Transverse colon (tissue), 4 donors: Measurements from ENCODE around the gene ACIN1. TPM values are rescaled to one million over a fixed set of nuclear protein-coding genes. Genes with fewer than 3 reads are reported as not detected.

Experiments
- DNase-seq: peaks from one replicate; pipeline ENCODE4 v3.0.0-alpha.2; 2019
- H3K27ac ChIP-seq, 4 donors: fragments of 200-600 bp; sonication (generic); 2 replicates each; pipeline ENCODE4 v1.5.1; 2016 to 2018; ENCODE audit warnings: inconsistent platforms in 4 of 4
- H3K27me3 ChIP-seq: fragments of 200-600 bp; sonication (generic); 2 replicates; pipeline ENCODE4 v1.5.1; 2017; ENCODE audit warnings: inconsistent platforms
- H3K36me3 ChIP-seq, 4 donors: fragments of 200-600 bp; sonication (generic); 2 replicates each; pipeline ENCODE4 v1.5.1; 2017 to 2019; ENCODE audit warnings: inconsistent platforms in 4 of 4
- H3K4me1 ChIP-seq, 4 donors: fragments of 200-600 bp; sonication (generic); 2 replicates each; pipeline ENCODE4 v1.5.1; 2017 to 2020; ENCODE audit warnings: inconsistent platforms in 4 of 4
- H3K4me3 ChIP-seq, 4 donors: fragments of 200-600 bp; sonication (generic); 1 replicate in 1 of 4; 2 replicates in 3 of 4; pipeline versions ENCODE4 v1.5.1 to v1.6.1; 2017 to 2019; ENCODE audit warnings: inconsistent platforms in 4 of 4
- H3K9me3 ChIP-seq, 2 donors: fragments of 200-600 bp; sonication (generic); 2 replicates each; pipeline ENCODE4 v1.5.1; 2017 to 2019; ENCODE audit warnings: inconsistent platforms in 2 of 2
- EP300 ChIP-seq: sonication (generic); formaldehyde crosslinking; IDR thresholded peaks from one replicate; pipeline ENCODE4 v1.6.1; 2017; ENCODE audit warnings: antibody characterized with exemption, low read depth
- POLR2A ChIP-seq: fragments of 450-650 bp; IDR thresholded peaks from one replicate; pipeline ENCODE4 v1.6.1; 2016; ENCODE audit warnings: antibody characterized with exemption, mild to moderate bottlenecking, moderate library complexity
- POLR2AphosphoS5 ChIP-seq, 3 donors: sonication (generic); formaldehyde crosslinking; IDR thresholded peaks; one replicate each; pipeline ENCODE4 v1.6.1; 2016; ENCODE audit warnings: antibody characterized with exemption in 3 of 3
- WGBS, 2 donors: methylation state at CpG; one replicate each; pipeline ENCODE4 v1.1.5; 2018; ENCODE audit warnings: low coverage in 1 of 2; 5-methylcytosine and 5-hydroxymethylcytosine counted together
- in situ Hi-C, 4 donors: fragments of 200-750 bp; cut with MboI; loops; one replicate each; pipeline versions ENCODE4 v1.15.0 to v1.15.1; 2017; ENCODE audit warnings: low sequenced_read_pairs in 3 of 4, low pct_ligation_motif_present in 1 of 4, low pct_unique_long_range_greater_than_20kb in 1 of 4
- intact Hi-C: fragments of 100-400 bp; cut with DNase I; formaldehyde crosslinking; loops from one replicate; pipeline ENCODE4 v1.15.1; 2023; ENCODE audit warnings: low total_unique reads
- total RNA-seq, 4 donors: library from RNA; depleted of rRNA; stranded (reverse); fragments of >200 nt; gene quantifications; one replicate each; pipeline ENCODE4 v1.1.0, GENCODE V29; 2016
- TF ChIP-seq, protein P1 (sequence below), 5 experiments: fragments of 200-600 bp in 3 of 5; fragments of 450-650 bp in 2 of 5; sonication (generic) in 3 of 5; IDR thresholded peaks; 1 replicate in 2 of 5; 2 replicates in 3 of 5; pipeline ENCODE4 v1.5.1; 2016 to 2017; ENCODE audit warnings: antibody characterized with exemption in 5 of 5, inconsistent platforms in 3 of 5, mild to moderate bottlenecking in 2 of 5, moderate library complexity in 1 of 5

Gene ACIN1
- total RNA-seq, 4 donors from 2014 or later: 137 to 303 (median 222) TPM

DNA sequence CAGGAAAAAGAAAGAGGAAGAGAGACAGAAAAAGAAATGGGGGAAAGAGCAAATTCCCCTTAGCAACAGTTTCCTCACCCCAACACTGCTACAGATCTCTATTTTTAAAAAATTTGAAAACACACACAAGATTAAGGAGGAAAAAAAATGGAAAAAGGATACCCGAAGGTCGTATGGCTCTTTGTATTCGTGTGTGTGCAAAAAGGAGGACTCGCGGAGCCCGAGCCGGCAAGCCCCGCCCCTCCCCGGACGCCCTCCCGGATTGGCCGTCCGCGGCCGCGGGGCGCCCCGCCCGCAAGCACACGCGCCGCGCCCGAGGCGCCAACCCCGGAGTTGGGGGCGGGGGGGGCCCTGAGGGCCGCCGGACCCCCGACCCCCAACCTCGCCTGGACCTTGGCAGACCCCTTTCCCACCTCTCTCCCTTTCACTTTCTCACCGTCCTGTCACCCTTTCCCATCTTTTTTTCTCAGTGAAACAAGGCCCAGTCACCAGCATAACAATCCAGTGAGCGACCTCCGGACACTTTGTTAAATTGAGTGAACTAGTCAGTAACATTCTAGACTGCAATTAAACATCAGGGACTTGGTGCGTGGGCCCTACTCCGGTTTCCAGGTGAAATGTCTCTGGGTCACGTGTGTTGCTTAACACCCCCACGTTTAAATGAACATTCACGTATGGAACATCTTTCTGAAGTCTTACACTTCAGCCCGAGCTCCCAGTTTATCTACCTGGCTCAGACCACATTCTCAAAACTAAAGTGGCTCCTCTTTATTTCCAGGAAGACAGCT, 84.8 kb downstream of the ACIN1 start, which contains the start of gene C14orf93:
Gene C14orf93, minus strand, starts transcription at position 205 of the 788 bp plus-strand sequence. CDS start 11,120 bp downstream, outside the sequence.
- peak; percentile 88 for DNase-seq
- TF ChIP-seq POLR2AphosphoS5 (IDR thresholded peaks at IDR 0.05) (peak; percentile 25 to 62 (median 33)), EP300 (no peak), POLR2A (peak; percentile 48)
- TF ChIP-seq, protein P1, sequence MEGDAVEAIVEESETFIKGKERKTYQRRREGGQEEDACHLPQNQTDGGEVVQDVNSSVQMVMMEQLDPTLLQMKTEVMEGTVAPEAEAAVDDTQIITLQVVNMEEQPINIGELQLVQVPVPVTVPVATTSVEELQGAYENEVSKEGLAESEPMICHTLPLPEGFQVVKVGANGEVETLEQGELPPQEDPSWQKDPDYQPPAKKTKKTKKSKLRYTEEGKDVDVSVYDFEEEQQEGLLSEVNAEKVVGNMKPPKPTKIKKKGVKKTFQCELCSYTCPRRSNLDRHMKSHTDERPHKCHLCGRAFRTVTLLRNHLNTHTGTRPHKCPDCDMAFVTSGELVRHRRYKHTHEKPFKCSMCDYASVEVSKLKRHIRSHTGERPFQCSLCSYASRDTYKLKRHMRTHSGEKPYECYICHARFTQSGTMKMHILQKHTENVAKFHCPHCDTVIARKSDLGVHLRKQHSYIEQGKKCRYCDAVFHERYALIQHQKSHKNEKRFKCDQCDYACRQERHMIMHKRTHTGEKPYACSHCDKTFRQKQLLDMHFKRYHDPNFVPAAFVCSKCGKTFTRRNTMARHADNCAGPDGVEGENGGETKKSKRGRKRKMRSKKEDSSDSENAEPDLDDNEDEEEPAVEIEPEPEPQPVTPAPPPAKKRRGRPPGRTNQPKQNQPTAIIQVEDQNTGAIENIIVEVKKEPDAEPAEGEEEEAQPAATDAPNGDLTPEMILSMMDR (IDR thresholded peaks at IDR 0.05): no peak
- no peaks in the 10 kb centered on the region for H3K9me3 ChIP-seq
- H3K36me3 ChIP-seq: no peaks in the 10 kb centered on the region
- in situ Hi-C loops: no loop called here
- no peaks in the 10 kb centered on the region for H3K27me3 ChIP-seq
- intact Hi-C loops: no loop called here
- H3K4me1 ChIP-seq: peaks cover 4 to 35% (median 15%) of the 10 kb centered on the region in 4 donors
- WGBS, 2 donors: 0 to 2% methylated on average over 4 to 40 of the region's 40 CpGs
- H3K4me3 ChIP-seq: peak within 1 kb of the TSS; percentile 27 to 56 (median 50)
- H3K27ac ChIP-seq: peak within 1 kb of the TSS; percentile 78 to 92 (median 85)

- intact Hi-C loops (no loop called here), in situ Hi-C loops (no loop called here)
- no peak for TF ChIP-seq EP300
- TF ChIP-seq, protein P1 (IDR thresholded peaks at IDR 0.05): no peak
- TF ChIP-seq POLR2AphosphoS5 (IDR thresholded peaks at IDR 0.05): no peak
- TF ChIP-seq POLR2A: no peak
- Histone ChIP-seq H3K4me3 (peak overlapping the region; percentile 15 to 56 (median 50)), H3K9me3 (no peaks in the 10 kb centered on the region), H3K4me1 (peaks cover 4 to 35% (median 15%) of the 10 kb centered on the region in 4 donors), H3K27me3 (no peaks in the 10 kb centered on the region), H3K27ac (peak overlapping the region; percentile 78 to 92 (median 85)), H3K36me3 (no peaks in the 10 kb centered on the region)
- WGBS, 2 donors: 19 to 20% methylated on average over 8 of the region's 8 CpGs
- no peak for DNase-seq
Measured at GRCh38 chr14:23009483-23009938, 85.4 kb downstream of the ACIN1 start.

DNA sequence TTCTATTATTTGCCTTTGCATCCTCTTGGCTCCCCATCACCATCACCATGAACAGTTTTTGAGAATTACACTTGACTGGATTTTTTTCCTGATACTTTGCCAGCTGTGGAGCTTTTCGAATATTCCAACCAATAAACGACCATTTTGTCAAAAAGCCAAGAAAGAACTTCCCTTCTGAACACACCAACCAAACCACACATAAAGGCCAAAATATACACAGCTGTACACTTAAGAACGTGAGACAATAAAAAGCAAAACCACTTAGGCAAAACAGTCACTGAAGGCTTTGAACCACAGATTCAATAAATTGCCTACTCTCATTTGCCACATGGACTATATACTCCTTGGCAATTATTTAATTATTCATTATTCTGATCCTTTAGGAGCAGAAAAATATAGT, 86.1 kb downstream of the ACIN1 start:
- Histone ChIP-seq H3K9me3 (no peaks in the 10 kb centered on the region), H3K4me3 (no peak overlapping the region), H3K27me3 (no peaks in the 10 kb centered on the region), H3K36me3 (no peaks in the 10 kb centered on the region), H3K27ac (peak overlapping the region in 1 of 4 donors; percentile 78), H3K4me1 (peaks cover 4 to 35% (median 15%) of the 10 kb centered on the region in 4 donors)
- 17 to 20% methylated on average over 3 of the region's 3 CpGs for whole genome bisulfite sequencing, 2 donors
- in situ Hi-C loops (no loop called here), intact Hi-C loops (no loop called here)
- TF ChIP-seq, protein P1 (IDR thresholded peaks at IDR 0.05): no peak
- TF ChIP-seq POLR2A: no peak
- no peak for TF ChIP-seq EP300
- TF ChIP-seq POLR2AphosphoS5 (IDR thresholded peaks at IDR 0.05): no peak
- no peak for DNase-seq

Other genes with a start within 250 kb of the ACIN1 start
- 100 to 1,000 TPM in 3 of 4 donors, 10 to 100 TPM in 1; 88.8 to 232 (median 180) TPM for gene LRP10, start 223.4 kb downstream of the ACIN1 start, total RNA-seq
- gene REM2, start 211.9 kb downstream of the ACIN1 start, total RNA-seq: 1 to 10 TPM in 2 of 4 donors, under 1 TPM in 1, not detected in 1; 0.27 to 5.2 (median 2.1) TPM
- 100 to 1,000 TPM in 3 of 4 donors, 10 to 100 TPM in 1; 96.4 to 186 (median 114) TPM for gene RBM23, start 176.0 kb downstream of the ACIN1 start, total RNA-seq
- 10 to 100 TPM; 32.2 to 92.3 (median 43.4) TPM for gene PRMT5, start 165.8 kb downstream of the ACIN1 start, total RNA-seq
- gene HAUS4, start 138.0 kb downstream of the ACIN1 start, total RNA-seq: 10 to 100 TPM; 66.2 to 98.9 (median 85.1) TPM
- gene AJUBA, start 112.6 kb downstream of the ACIN1 start, total RNA-seq: 1 to 10 TPM in 3 of 4 donors, not detected in 1; 1.8 to 5.2 (median 3.7) TPM
- gene C14orf93, start 85.0 kb downstream of the ACIN1 start, total RNA-seq: 10 to 100 TPM; 17.1 to 41.2 (median 23.9) TPM
- gene PSMB5, start 60.2 kb downstream of the ACIN1 start, total RNA-seq: 10 to 100 TPM in 3 of 4 donors, 1 to 10 TPM in 1; 8.6 to 85.1 (median 42.5) TPM
- gene PSMB11, start 52.9 kb downstream of the ACIN1 start, total RNA-seq: not detected
- 1 to 10 TPM; 1.2 to 6.0 (median 4.2) TPM for gene CDH24, start 37.6 kb downstream of the ACIN1 start, total RNA-seq
- gene C14orf119, start 369 bp upstream of the ACIN1 start, total RNA-seq: 10 to 100 TPM in 3 of 4 donors, 1 to 10 TPM in 1; 3.6 to 33.7 (median 32.0) TPM
- gene CIROP, start 9.9 kb upstream of the ACIN1 start, total RNA-seq: not detected
- not detected for gene CEBPE, start 24.1 kb upstream of the ACIN1 start, total RNA-seq
- gene SLC7A8, start 88.5 kb upstream of the ACIN1 start, total RNA-seq: 10 to 100 TPM in 3 of 4 donors, 1 to 10 TPM in 1; 5.2 to 29.1 (median 14.2) TPM
- not detected for gene RNF212B, start 142.8 kb upstream of the ACIN1 start, total RNA-seq
- gene HOMEZ, start 191.0 kb upstream of the ACIN1 start, total RNA-seq: 10 to 100 TPM in 2 of 4 donors, 1 to 10 TPM in 2; 1.9 to 12.9 (median 8.6) TPM
- 10 to 100 TPM in 3 of 4 donors, 1 to 10 TPM in 1; 9.1 to 13.9 (median 11.0) TPM for gene PPP1R3E, start 207.7 kb upstream of the ACIN1 start, total RNA-seq
- gene BCL2L2, start 211.7 kb upstream of the ACIN1 start, total RNA-seq: 10 to 100 TPM; 23.9 to 49.0 (median 43.0) TPM
- 100 to 1,000 TPM in 1 of 4 donors, 10 to 100 TPM in 3; 50.0 to 149 (median 63.7) TPM for gene PABPN1, start 226.3 kb upstream of the ACIN1 start, total RNA-seq